ENCODE measurements around the gene TOPAZ1. TPM values are rescaled to one million over a fixed set of nuclear protein-coding genes. Genes with fewer than 3 reads are reported as not detected.

Gene TOPAZ1
- total RNA-seq, 4 donors from 2014 or later: not detected

GRCh38 chr3:44252332-44252959 lies 10.8 kb downstream of the TOPAZ1 start:
- Histone ChIP-seq H3K27me3 (no peaks in the 10 kb centered on the region), H3K27ac (replicated peaks in 1 of 4) (no peak overlapping the region), H3K9me3 (peaks cover 0 to 22% (median 12%) of the 10 kb centered on the region in 4 donors), H3K4me1 (no peaks in the 10 kb centered on the region), H3K36me3 (no peaks in the 10 kb centered on the region), H3K4me3 (no peak overlapping the region)
- TF ChIP-seq POLR2AphosphoS5 (IDR thresholded peaks at IDR 0.05) (no peak), POLR2A (IDR thresholded peaks at IDR 0.05; ENCODE audit: low read depth) (no peak), EP300 (IDR thresholded peaks at IDR 0.05) (no peak)
- TF ChIP-seq, protein P1, sequence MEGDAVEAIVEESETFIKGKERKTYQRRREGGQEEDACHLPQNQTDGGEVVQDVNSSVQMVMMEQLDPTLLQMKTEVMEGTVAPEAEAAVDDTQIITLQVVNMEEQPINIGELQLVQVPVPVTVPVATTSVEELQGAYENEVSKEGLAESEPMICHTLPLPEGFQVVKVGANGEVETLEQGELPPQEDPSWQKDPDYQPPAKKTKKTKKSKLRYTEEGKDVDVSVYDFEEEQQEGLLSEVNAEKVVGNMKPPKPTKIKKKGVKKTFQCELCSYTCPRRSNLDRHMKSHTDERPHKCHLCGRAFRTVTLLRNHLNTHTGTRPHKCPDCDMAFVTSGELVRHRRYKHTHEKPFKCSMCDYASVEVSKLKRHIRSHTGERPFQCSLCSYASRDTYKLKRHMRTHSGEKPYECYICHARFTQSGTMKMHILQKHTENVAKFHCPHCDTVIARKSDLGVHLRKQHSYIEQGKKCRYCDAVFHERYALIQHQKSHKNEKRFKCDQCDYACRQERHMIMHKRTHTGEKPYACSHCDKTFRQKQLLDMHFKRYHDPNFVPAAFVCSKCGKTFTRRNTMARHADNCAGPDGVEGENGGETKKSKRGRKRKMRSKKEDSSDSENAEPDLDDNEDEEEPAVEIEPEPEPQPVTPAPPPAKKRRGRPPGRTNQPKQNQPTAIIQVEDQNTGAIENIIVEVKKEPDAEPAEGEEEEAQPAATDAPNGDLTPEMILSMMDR (IDR thresholded peaks at IDR 0.05): no peak
- no peak for DNase-seq (ENCODE audit: extremely low spot score)
- 52% methylated on average over 5 of the region's 5 CpGs for WGBS
- intact Hi-C loops (cut with DNase I): no loop called here

DNA sequence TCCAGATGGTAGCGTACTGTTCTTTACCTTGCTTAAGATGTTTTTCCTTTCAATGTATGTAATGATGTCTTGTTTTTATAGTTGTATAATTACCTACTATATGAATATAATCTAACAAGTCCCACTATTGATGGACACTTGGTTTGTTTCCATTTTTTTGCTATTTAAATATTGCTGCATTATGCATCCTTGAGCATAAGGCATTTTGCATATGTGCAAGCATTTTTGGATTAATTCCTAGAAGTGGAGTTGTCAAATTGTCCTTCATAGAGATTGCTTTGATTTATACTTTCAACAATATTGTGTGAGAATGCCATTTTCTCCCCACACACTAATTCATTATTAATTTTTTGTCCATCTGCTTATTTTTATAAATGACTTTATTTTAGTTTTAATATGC lies 17.7 kb downstream of the TOPAZ1 start:
- no peaks in the 10 kb centered on the region for H3K36me3 ChIP-seq
- intact Hi-C loops (cut with DNase I): no loop called here
- H3K27me3 ChIP-seq: no peaks in the 10 kb centered on the region
- H3K4me1 ChIP-seq: no peaks in the 10 kb centered on the region
- TF ChIP-seq POLR2A (IDR thresholded peaks at IDR 0.05; ENCODE audit: low read depth): no peak
- TF ChIP-seq, protein P1 (IDR thresholded peaks at IDR 0.05): no peak
- no peak for TF ChIP-seq POLR2AphosphoS5 (IDR thresholded peaks at IDR 0.05)
- TF ChIP-seq EP300 (IDR thresholded peaks at IDR 0.05): no peak
- no peaks in the 10 kb centered on the region for H3K9me3 ChIP-seq
- 100% methylated on average over 1 of the region's 1 CpG for WGBS
- no peak for DNase-seq (ENCODE audit: extremely low spot score)
- no peak overlapping the region for H3K27ac ChIP-seq (replicated peaks in 1 of 4)
- no peak overlapping the region for H3K4me3 ChIP-seq

GRCh38 chr3:44264146-44264545 lies 22.5 kb downstream of the TOPAZ1 start:
- H3K36me3 ChIP-seq: no peaks in the 10 kb centered on the region
- no peak for DNase-seq (ENCODE audit: extremely low spot score)
- no peak overlapping the region for H3K27ac ChIP-seq (replicated peaks in 1 of 4)
- H3K4me3 ChIP-seq: no peak overlapping the region
- H3K27me3 ChIP-seq: no peaks in the 10 kb centered on the region
- no peaks in the 10 kb centered on the region for H3K4me1 ChIP-seq
- 79% methylated on average over 1 of the region's 1 CpG for WGBS
- H3K9me3 ChIP-seq: no peaks in the 10 kb centered on the region
- intact Hi-C loops (cut with DNase I): no loop called here
- TF ChIP-seq EP300 (IDR thresholded peaks at IDR 0.05): no peak
- TF ChIP-seq POLR2A (IDR thresholded peaks at IDR 0.05; ENCODE audit: low read depth): no peak
- TF ChIP-seq POLR2AphosphoS5 (IDR thresholded peaks at IDR 0.05): no peak
- TF ChIP-seq, protein P1 (IDR thresholded peaks at IDR 0.05): no peak

DNA sequence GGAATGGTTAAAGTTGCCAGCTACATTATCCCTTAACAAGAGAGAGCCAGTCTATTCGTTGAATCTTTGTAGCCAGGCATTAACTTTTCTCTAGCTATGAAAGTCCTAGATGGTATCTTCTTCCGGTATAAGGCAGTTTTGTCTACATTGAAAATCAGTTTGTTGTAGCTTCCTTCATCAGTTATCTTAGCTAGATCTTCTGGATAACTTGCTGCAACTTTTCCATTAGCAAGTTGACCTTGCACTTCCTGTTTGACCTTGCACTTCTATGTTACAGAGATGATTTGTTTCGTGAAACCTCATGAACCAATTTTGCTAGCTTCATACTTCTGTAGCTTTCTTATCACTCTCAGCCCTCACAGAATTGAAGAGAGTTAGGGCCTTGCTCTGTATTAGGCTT lies 24.1 kb downstream of the TOPAZ1 start:
- Histone ChIP-seq H3K4me1 (no peaks in the 10 kb centered on the region), H3K36me3 (no peaks in the 10 kb centered on the region), H3K27ac (replicated peaks in 1 of 4) (no peak overlapping the region), H3K27me3 (no peaks in the 10 kb centered on the region), H3K4me3 (no peak overlapping the region), H3K9me3 (no peaks in the 10 kb centered on the region)
- intact Hi-C loops (cut with DNase I): no loop called here
- TF ChIP-seq EP300 (IDR thresholded peaks at IDR 0.05) (no peak), POLR2A (IDR thresholded peaks at IDR 0.05; ENCODE audit: low read depth) (no peak), POLR2AphosphoS5 (IDR thresholded peaks at IDR 0.05) (no peak)
- TF ChIP-seq, protein P1 (IDR thresholded peaks at IDR 0.05): no peak
- WGBS: 78% methylated on average over 3 of the region's 3 CpGs
- DNase-seq (ENCODE audit: extremely low spot score): no peak

GRCh38 chr3:44272191-44272590 lies 30.5 kb downstream of the TOPAZ1 start:
- H3K4me1 ChIP-seq: no peaks in the 10 kb centered on the region
- no peak for DNase-seq (ENCODE audit: extremely low spot score)
- no peak overlapping the region for H3K4me3 ChIP-seq
- no peak overlapping the region for H3K27ac ChIP-seq (replicated peaks in 1 of 4)
- 71% methylated on average over 2 of the region's 2 CpGs for WGBS
- no peaks in the 10 kb centered on the region for H3K27me3 ChIP-seq
- TF ChIP-seq POLR2AphosphoS5 (IDR thresholded peaks at IDR 0.05) (no peak), EP300 (IDR thresholded peaks at IDR 0.05) (no peak), POLR2A (IDR thresholded peaks at IDR 0.05; ENCODE audit: low read depth) (no peak)
- TF ChIP-seq, protein P1 (IDR thresholded peaks at IDR 0.05): no peak
- peaks cover 0 to 8% (median 0%) of the 10 kb centered on the region in 4 donors for H3K9me3 ChIP-seq
- no peaks in the 10 kb centered on the region for H3K36me3 ChIP-seq
- intact Hi-C loops (cut with DNase I): no loop called here

Measured in esophagus muscularis mucosa (tissue), 4 donors.